SK-N-SH (cell line): ENCODE data around the gene SBSN.

Experiments
- CHD2 ChIP-seq: fragments of 150-350 bp; IDR thresholded peaks from 2 replicates; pipeline ENCODE4 v1.6.1; 2018; ENCODE audit warnings: low read length; ENCODE audit not compliant: partially characterized antibody
- CTCF ChIP-seq: fragments of 200-600 bp; sonication (generic); IDR thresholded peaks from 2 replicates; pipeline ENCODE4 v1.6.1; 2017; ENCODE audit warnings: antibody characterized with exemption, mild to moderate bottlenecking, moderate library complexity
- FOSL2 ChIP-seq: IDR thresholded peaks from 2 replicates; pipeline ENCODE4 v1.4.0; 2012; ENCODE audit warnings: low read depth, mild to moderate bottlenecking, moderate library complexity, borderline replicate concordance
- JUND ChIP-seq: IDR thresholded peaks from 2 replicates; pipeline ENCODE4 v1.4.0; 2012
- RAD21 ChIP-seq: IDR thresholded peaks from 2 replicates; pipeline ENCODE4 v1.6.1; 2012; ENCODE audit warnings: mild to moderate bottlenecking, low read length
- SMC3 ChIP-seq: IDR thresholded peaks from 2 replicates; pipeline ENCODE4 v1.6.1; 2012; ENCODE audit warnings: low read depth, low read length, improper control_type of control experiment
- USF2 ChIP-seq: fragments of 150-350 bp; IDR thresholded peaks from 2 replicates; pipeline ENCODE4 v1.6.1; 2017; ENCODE audit warnings: antibody characterized with exemption, low read length, low read depth, borderline replicate concordance
- YY1 ChIP-seq: IDR thresholded peaks from 2 replicates; pipeline ENCODE4 v1.4.0; 2012; ENCODE audit warnings: low read depth, mild to moderate bottlenecking
- TF ChIP-seq, protein P1 (sequence below): IDR thresholded peaks from 2 replicates; pipeline ENCODE4 v1.4.0; 2012; ENCODE audit warnings: low read depth
- TF ChIP-seq, protein P2 (sequence below): IDR thresholded peaks from 2 replicates; pipeline ENCODE4 v1.4.0; 2012; ENCODE audit warnings: low read depth, borderline replicate concordance

DNA sequence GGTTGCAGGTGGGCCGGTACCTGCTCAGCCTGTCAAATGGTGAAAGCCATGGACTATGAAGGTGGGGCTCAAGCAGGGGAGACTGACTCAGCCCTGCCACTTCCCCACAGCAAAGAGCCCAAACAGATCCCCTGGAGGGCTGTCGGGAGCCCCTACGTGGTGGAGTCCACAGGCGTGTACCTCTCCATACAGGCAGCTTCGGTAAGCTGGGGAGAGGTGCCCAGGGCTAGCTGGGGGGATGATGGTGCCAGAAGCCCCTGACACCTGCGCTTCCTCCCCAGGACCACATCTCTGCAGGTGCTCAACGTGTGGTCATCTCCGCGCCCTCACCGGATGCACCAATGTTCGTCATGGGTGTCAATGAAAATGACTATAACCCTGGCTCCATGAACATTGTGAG is 14.1 kb upstream of the SBSN start:
- TF ChIP-seq, protein P1, sequence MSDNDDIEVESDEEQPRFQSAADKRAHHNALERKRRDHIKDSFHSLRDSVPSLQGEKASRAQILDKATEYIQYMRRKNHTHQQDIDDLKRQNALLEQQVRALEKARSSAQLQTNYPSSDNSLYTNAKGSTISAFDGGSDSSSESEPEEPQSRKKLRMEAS = no peak
- TF ChIP-seq CTCF = no peak
- TF ChIP-seq CHD2 = no peak
- no peak for TF ChIP-seq YY1
- no peak for TF ChIP-seq JUND
- TF ChIP-seq USF2 = no peak
- no peak for TF ChIP-seq SMC3
- TF ChIP-seq FOSL2 = no peak
- no peak for TF ChIP-seq RAD21
- TF ChIP-seq, protein P2, sequence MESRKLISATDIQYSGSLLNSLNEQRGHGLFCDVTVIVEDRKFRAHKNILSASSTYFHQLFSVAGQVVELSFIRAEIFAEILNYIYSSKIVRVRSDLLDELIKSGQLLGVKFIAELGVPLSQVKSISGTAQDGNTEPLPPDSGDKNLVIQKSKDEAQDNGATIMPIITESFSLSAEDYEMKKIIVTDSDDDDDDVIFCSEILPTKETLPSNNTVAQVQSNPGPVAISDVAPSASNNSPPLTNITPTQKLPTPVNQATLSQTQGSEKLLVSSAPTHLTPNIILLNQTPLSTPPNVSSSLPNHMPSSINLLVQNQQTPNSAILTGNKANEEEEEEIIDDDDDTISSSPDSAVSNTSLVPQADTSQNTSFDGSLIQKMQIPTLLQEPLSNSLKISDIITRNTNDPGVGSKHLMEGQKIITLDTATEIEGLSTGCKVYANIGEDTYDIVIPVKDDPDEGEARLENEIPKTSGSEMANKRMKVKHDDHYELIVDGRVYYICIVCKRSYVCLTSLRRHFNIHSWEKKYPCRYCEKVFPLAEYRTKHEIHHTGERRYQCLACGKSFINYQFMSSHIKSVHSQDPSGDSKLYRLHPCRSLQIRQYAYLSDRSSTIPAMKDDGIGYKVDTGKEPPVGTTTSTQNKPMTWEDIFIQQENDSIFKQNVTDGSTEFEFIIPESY = no peak
